GM04503 (cell line): ENCODE results near the gene MAPRE2.

Experiments used
- DNase-seq: peaks from one replicate; pipeline ENCODE4 v3.0.0-alpha.2; 2012; ENCODE audit warnings: low read depth

MAPRE2 gene

DNA sequence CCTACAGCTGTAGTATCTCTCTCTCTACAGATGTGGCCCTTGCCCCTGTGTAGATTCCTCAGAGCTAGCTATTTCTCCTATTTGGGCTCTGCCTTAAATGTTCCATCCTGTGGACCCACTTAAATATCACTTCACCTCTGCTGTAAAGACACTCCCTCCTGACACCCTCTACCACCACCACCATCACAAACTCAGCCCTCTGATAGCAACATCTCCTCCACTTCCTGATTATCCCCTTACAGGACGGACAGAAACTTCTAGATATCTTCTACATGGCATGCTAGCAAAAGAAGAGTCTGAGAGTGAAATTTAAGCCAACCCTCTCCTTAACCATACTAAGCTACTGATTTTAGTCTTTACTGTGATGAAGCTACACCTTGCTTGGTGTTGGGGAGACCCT lies 3.2 kb upstream of the MAPRE2 start:
- no peak for DNase-seq

DNA sequence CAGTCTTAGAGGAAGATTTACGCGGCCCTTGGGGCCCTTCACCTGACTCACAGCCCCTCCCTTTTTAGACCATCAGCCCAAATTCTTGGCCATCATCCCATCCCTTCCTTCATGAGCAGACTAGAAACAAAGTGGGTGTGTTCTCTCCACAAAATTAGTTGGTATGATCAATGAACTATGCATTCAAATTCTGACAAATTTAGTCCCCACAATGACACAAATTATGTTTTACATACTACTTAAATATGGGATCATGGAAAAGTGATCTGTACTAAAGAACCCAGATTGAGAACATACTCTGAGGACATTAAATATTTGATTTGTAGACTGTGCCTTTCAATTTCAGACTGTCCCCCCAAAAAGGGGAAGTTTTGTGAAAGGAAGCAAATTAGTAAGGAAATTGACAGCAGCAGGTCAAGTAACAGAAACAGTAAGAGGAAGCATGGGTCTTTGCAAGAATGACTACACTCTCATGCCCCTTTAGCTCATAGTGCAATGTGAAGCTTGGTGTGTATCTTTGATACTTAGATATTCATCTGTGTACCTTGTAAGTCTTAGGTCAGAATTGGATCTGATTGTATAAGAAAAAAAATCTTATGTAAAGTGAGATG lies 2.2 kb upstream of the MAPRE2 start:
- DNase-seq: no peak

DNA sequence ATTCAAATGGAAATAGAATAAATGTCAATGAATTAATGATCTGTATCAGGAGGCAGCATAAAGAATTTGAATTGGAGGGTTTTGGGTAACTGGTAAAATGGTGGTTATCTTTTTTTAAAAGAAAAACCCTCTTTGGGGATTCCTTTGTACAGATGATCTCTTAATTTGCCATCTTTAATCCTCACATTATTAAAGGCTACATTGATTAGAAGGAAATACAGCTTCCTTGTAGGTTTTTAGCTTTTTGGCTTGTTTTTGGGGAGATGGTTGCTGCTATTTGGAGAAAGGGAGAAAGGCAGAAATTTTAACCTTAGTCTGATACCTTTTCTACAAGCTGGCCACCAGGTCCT lies 600 bp upstream of the MAPRE2 start:
- no peak for DNase-seq

DNA sequence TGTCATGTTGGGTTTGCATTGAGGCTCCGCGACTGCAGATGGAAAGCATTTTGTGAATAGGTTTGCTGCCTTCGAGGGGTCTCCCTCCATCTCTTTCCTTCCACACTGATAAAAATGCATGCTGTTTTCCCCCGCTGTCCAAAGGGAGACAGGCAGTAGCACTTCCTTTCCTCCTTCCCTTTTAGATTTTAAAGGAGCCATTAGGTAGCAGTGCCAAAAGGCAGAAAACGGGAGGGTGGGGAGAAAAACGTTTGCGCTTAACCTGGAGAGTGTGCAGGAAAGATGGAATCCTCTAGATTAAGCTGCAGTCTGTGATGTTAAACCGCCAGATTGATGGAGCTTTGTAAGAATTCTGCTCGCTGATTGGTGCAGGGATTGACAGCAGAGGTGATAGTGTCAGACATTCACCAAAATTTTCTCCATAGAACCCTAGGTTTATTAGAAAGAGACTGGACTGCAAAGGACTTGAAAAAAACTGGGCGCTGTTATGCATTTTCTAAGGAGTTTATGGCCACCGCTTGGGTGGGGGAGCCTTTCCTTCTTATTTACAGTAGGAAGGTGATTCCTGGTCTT lies 688 bp downstream of the MAPRE2 start:
- no peak for DNase-seq

DNA sequence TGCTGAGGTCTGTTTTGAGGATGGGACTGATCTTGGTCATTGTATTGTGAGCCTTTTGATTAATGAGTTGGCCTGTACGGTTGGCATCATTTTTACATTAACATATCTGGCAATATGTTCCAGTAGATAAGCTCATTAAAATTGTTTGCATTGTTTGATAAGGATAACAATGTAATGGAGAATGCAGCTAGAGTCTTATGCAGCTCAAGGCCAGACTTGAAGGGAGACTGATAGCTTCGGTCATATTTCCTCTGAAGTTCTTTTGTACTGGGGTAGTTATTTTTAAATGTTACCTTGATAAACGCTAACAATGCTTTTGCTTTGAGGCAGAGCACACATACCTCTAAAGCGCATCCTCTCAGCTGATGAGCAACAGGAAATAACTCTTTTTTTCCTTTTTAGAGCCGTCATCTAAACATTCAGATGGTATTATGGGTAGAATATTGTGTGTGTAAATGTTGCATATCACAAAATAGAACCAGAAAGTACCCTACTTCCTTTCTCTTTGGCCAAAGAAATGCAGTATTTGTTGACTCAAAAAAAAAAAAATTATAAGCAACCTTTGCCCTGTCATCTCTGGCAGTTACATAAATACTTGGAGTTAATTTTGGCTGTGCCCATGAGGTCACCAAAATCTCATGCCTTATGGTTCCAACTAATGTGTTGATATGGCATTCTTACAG lies 1.3 kb downstream of the MAPRE2 start:
- no peak for DNase-seq

DNA sequence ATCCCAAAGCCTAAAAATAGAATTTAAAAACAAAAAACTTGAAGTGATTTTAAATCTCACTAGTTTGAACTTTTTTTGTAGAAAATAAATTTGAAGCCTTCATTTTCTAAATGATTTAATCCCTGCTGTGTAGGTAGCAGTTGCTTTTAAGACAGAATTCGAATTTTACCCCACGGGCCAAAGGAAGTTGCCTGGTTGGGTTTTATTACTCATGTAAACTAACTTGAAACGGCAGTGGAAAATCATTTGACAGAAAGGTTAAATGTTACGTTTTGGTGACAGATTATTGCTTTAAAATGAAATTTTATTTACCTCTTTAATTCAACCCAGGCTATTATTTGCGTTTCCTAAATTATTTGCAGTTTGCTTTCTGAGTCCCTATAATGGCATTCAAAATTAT lies 2.0 kb downstream of the MAPRE2 start:
- no peak for DNase-seq

DNA sequence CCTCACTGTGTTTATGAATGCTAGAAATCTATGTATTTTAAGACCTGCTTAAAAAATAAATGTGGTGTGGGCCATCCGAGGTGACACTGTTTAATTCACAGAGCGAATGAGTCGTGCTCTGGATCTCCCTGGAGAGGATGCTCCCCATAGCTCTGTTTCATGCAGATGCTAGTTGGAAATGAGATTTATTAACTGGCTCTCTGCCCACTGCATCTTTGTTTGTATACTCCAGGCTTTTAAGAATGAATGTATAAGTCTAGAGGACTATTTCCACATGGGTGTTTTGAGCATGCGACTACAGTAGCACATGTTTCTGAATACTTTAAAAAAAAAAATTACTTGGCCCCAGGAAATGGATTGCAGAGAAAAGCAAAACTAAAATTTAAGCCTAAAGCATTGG lies 3.9 kb downstream of the MAPRE2 start:
- no peak for DNase-seq

DNA sequence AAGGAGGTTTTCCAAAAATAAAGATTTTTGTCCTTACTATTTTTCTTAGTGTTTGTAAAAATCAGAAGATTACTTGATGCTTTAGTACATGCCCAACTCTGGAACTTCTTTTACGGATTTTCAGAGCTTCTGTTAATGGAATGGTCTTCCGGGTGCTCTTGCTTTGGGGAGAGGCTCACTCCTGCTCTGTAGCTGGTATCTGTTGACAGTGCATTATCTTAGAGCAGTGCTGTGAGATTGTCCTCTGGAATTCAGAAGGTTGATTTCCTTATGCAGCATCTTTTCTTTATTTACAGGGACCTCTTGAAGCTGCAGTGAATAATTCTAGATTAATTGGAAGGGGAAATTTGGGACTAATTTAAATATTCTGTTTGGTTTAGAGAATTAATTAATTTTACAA lies 4.6 kb downstream of the MAPRE2 start:
- no peak for DNase-seq

DNA sequence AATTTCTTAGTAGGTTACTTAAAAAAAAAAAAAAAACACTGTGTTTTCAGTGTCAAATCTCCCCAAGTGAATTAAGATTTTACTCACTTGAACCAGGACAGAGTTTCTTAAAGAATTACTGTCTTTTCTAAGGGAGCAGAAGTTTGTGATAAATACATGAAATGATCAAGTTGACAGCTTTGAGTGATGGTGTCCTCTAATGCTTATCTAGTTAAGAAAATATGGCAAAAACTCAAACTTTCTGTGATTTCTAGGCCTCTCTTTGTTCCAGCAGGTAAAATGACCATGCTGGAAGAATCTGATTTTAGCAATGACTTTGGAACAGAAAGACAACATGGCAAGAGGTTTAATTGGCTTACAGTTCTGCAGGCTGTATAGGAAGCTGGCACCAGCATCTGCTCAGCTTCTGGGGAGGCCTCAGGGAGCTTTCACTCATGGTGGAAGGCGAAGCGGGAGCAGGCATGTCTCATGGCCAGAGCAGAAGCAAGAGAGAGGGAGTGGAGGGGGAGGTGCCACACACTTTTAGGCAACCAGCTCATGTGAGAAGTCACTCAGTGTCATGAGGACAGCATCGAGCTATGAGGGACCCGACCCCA lies 6.6 kb downstream of the MAPRE2 start:
- DNase-seq: no peak

DNA sequence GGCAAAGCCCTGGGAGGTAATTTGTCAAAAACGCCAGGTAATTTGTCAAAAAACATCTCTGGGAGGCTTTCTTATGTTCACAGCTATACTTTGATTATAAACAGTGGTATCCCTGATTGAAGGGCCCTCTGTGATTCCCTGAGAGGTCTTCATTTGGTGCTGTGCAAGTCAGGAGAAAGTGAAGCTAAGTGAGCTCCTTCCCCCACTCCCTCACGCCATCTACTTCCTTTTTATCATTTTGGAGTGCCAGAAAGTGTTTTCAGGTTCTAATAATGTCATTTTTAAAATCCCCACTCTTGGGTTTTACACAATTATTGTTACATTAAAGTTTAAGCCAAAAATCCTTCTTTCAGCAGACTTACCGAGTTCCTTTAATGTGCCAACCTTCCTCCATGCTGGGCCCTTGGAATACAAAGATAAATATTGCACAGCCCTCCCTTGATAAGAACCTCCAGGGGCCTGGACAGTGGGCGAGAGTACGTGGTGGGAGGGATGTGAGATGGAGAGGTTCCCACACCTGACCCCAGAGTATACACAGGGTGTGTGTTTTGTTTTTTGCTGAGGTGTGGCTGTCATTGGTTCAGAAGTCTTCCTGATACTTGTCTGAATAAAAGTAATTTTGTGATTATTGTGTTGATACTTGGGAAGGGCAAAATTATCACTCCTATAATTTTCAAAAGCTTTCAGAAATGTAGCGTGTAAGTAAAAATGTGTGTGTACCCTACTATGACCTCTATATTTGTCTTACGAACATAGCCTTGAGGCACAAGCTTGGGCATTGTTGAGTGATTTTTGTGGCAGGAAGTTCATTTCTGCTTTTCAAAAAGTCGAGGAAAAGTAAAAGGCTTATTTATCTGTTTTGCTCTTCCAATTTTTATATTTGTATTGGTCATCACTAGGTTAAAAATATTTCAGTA lies 8.2 kb downstream of the MAPRE2 start:
- DNase-seq: no peak

DNA sequence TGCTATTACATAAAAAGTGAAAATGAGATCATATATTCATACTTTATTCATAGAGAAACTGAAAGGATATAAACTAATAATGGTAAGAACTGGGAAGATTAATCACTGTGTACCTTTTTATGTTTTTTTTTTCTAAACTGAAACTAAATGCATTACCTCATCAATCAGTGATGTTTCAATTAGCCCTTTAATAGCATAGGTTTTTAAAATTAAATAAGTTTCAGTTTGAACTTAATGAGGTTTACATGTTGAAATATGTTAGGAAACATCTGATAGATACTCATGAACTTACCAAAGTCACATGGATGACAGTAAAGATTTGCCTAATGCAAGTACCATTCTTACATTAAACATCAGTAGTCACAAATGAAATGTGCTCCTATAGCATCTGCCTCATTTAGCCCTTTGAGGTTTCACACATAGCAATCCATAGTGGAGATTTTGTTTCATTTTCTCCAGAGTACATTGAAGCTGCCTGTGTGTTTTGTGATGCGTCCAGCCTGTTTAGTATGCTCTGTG lies 8.9 kb downstream of the MAPRE2 start:
- DNase-seq: no peak

DNA sequence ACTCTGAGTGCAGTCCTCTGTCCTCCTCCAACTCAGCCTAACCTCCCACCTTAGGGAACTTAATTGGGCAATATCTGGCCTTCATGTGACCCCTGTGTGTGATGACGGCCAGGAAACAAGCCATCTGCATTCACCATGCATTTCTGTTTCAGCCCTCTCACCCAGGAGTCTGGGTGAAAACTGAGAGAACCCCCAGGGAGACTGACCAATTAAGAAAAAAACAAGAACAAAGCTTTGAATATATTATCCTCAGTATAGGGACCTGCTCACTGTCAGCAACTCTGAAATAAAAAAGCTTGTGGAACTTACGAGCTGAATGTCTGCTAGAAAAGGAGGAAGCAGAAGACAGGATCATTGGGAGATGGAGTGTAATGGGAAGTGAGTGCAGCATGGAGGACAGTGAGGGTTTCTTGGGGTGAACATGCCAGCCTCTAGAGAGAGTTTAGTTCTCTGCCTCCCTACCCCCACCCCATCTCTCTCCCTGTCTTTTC lies 9.5 kb downstream of the MAPRE2 start:
- DNase-seq: no peak

DNA sequence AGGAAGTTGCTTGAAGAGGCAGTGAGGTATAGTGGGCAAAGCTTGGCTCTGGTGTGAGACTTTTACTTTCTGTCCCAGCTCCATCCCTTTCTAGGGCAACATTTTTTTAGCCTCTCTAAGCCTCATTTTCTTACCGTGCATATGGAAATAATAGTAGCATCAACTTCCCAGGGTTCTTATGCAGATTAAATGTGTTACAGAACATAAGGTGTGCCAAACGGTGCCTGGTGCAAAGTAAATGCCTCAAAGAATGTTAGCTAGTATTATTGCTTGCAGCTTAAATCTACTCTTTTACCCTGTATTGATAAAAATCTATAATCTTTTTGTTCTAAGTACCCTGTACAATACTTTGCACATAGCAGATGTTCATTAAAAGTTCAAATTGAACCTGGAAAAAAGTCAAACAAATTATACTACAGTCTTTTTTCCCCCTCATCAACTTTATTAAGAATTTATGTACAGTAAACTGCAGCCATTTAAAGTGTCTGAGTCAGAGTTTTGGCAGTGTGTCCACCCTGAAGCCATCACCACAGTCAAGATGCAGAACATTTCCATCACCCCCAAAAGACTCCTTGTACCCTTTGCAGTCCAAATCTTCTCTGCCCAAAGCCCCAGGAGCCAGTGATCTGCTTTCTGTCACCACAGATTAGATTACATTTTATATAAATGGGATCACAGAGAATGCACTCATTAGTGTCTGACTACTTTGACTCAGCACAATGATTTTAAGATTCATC lies 10.6 kb downstream of the MAPRE2 start:
- DNase-seq: no peak

DNA sequence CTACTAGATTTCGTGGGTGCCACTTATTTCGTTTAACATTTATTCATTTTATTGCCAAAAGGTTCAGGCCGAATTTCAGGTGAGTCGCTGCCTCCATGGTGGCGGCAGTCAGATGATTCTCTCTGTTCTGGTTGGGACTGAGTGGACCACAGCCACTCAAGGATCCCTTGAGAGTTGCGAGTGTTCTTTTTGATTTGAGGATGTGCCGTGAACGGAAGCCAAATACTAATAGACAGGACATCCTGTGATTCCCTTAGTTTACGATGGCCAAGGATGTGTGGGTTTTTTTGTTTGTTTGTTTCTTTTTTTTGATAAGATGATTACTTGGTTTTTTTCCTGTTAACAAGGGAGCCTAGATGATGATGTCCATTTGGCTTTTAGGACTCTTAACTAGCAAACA lies 13.2 kb downstream of the MAPRE2 start:
- DNase-seq: no peak

DNA sequence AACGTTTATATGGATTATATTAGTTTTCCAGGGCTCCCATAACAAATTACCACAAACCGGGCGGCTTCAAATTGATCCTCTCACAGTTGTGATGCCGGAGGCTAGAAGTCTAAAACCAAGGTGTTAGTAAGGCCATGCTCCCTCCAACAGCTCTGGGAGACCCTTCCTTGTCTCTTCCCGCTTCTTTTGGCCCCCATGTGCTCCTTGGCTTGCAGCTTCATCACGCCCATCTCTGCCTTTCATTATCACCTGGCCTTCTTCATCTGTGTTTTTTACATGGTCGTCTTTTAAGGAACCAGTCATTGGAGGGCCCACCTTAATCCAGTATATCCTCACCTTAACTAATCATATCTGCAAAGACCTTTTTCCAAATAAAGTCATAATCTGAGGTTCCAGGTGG lies 13.9 kb downstream of the MAPRE2 start:
- no peak for DNase-seq

DNA sequence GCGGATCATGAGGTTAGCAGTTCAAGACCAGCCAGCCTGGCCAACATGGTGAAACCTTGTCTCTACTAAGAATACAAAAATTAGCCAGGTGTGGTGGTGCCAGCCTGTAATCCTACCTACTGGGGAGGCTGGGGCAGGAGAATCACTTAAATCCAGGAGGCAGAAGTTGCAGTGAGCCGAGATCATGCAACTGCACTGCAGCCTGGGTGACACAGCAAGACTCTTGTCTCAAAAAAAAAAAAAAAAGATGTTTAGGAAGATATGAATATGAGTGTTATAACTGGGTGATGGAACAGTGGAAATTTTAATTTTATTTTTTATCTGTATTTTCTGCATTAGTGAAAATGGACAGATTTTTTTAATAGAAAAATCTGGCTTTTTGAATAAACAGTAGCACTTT lies 14.5 kb downstream of the MAPRE2 start:
- DNase-seq: no peak

DNA sequence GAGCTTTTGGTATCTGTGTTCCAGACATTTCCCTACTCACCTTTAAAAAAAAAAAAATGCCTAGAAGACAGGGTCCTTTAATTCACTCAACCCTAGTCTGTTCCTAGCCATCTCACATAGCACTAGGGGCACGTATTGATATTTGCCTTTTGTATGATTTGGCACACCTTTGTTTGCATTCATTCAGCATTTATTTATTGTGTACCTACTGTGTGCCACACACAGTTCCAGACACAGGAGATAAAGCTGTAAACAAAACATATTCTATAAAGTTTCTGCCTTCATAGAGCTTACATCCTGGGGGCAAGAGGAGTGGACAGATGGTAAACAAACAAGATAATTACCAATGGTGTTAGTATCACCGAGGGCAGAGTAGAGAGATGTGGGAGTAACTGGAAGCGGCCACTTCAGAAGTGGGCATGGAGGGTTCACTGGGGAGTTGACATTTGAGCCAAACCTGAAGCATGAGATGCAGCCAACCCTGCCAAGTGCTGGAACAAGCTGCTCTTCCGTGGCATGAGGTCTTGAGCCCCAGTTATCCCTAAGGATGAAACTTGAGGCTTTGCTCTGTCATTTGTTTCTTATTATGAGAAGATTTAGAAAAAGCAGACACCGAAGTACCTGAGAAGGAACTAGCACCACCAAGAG lies 18.2 kb downstream of the MAPRE2 start:
- no peak for DNase-seq

DNA sequence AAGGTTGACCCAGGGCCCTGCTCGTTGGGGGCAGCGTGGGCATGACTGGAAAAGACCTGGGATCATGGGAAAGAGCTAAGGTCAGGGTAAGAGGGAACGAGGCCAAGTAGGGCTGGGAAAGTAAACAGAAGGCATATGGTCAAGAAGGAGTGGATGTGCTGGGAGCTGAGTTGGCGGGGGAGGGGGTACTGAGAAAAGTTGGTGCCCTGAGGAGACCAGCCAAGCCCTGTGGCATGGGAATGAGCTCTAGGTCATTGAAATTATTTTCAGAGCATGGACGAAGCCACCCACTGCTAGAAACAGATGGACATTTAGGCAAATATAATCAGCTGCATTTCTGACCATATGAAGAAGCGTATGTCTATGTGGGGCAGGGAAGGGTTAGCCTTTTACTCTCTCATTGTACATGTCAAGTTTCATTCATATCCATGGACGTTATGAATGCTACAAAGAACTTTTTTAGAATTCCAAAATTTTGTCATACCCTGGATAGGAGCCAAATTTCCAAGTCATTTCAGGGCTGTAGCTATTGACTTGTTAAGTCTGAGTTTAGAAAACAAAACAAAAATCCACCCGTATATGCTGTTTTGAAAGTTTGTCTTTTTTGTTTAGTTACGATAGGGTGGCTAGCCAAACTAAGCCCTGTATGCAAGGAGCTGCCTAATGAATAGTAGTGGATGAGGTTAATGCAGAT lies 19.1 kb downstream of the MAPRE2 start:
- DNase-seq: no peak

DNA sequence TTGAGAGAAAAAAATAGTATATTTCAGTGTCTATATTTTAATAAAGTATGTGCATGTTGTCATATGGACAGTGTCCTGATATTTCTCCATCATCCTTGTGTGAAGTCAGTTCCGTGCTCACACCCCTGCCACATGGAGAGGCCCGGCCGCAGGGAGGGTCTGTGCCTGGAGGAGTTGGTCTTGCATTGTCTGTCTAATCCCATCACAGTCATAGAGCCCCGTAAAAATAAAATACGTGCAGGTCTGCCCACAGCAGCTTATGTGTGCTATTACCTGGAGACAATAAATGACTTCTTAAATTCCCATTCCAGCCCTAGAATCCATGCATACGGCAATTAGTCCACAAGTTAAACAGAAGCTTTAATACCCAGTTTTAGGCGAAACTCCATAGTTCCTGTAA lies 20.1 kb downstream of the MAPRE2 start:
- DNase-seq: no peak

DNA sequence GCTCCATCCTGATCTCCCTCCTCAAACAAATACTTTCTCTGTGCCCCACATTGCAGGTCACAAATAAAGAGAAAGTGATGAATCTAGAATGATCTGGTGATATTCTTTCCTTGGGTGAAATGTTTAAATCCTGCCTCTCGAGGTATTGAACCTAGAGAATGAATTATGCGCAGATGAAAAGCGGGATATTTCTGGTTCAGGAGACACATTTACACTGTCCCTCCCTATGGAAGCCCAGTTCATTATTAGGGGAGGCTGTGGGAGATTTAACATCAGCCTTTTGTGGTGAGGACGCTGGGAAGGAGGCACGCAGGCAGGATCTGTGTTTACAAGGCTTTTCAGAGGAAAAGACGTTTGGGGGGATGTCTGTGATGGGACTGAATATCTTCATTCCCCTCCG lies 20.6 kb downstream of the MAPRE2 start:
- DNase-seq: no peak
